K562 (cell line): ENCODE data around the gene CPED1. TPM values are rescaled to one million over a fixed set of nuclear protein-coding genes. Genes with fewer than 3 reads are reported as not detected.

Source experiments
- CAMTA2 ChIP-seq: fragments of 250-450 bp; sonication (Bioruptor Pico); conservative IDR thresholded peaks from 2 replicates; pipeline ENCODE4 v1.5.1; 2022
- EGR1 ChIP-seq: fragments of 450-650 bp; conservative IDR thresholded peaks from 2 replicates; pipeline ENCODE4 v1.6.1; 2017; ENCODE audit warnings: mild to moderate bottlenecking
- ETV5 ChIP-seq: sonication (generic); formaldehyde crosslinking; IDR thresholded peaks from 2 replicates; pipeline ENCODE4 v1.4.0; 2020; ENCODE audit warnings: low read depth, mild to moderate bottlenecking, missing genetic modification reagents
- HDAC6 ChIP-seq: IDR thresholded peaks from 2 replicates; pipeline ENCODE4 v1.6.1; 2012; ENCODE audit warnings: low read depth, mild to moderate bottlenecking, control low read depth, inconsistent platforms, low read length, moderate library complexity
- HEY1 ChIP-seq: fragments of 250-450 bp; sonication (Bioruptor Pico); IDR thresholded peaks from 2 replicates; pipeline ENCODE4 v1.5.0; 2020; ENCODE audit warnings: mild to moderate bottlenecking, moderate library complexity, borderline replicate concordance
- MXI1 ChIP-seq: IDR thresholded peaks from 2 replicates; pipeline ENCODE4 v1.6.1; 2011; ENCODE audit warnings: low read depth, mild to moderate bottlenecking, improper control_type of control experiment, low read length
- PHF20 ChIP-seq: fragments of 450-650 bp; IDR thresholded peaks from 2 replicates; pipeline ENCODE4 v1.6.1; 2018; ENCODE audit not compliant: partially characterized antibody
- RBBP5 ChIP-seq: fragments of 200-600 bp; sonication (generic); IDR thresholded peaks from 2 replicates; pipeline ENCODE4 v1.6.1; 2012; ENCODE audit warnings: borderline replicate concordance, mild to moderate bottlenecking, low read length, control low read depth, inconsistent platforms; ENCODE audit not compliant: insufficient read depth, poor library complexity, severe bottlenecking
- RFX5 ChIP-seq: IDR thresholded peaks from 2 replicates; pipeline ENCODE4 v1.6.1; 2011; ENCODE audit warnings: low read depth, mild to moderate bottlenecking, improper control_type of control experiment, low read length
- SMAD4 ChIP-seq: fragments of 250-450 bp; sonication (Bioruptor Pico); conservative IDR thresholded peaks from 2 replicates; pipeline ENCODE4 v1.8.0; 2021; ENCODE audit warnings: inconsistent platforms, mild to moderate bottlenecking, moderate library complexity
- TGIF2 ChIP-seq: sonication (generic); formaldehyde crosslinking; IDR thresholded peaks from 2 replicates; pipeline ENCODE4 v1.8.1; 2022; ENCODE audit warnings: mild to moderate bottlenecking, missing genetic modification reagents, moderate library complexity
- polyA plus RNA-seq, 8 experiments: library from polyadenylated mRNA; depleted of rRNA in 4 of 8; stranded (reverse) in 5 of 8; unstranded in 3 of 8; fragments of >200 nt; fragmentation: Nextera tagmentation in 2 of 8; fragmentation: Illumina TruSeq in 1 of 8; extraction: Ambion mirVana in 2 of 8; extraction: Trizol in 1 of 8; gene quantifications; 2 replicates each; pipeline versions ENCODE4 v1.2.1 to v1.2.3, GENCODE V29; 2011 to 2014; ENCODE audit warnings: inconsistent platforms in 1 of 8, missing spikeins in 1 of 8
- total RNA-seq, 7 experiments: library from RNA; depleted of rRNA in 6 of 7; stranded (reverse); fragments of >200 nt in 6 of 7; fragmentation: Illumina TruSeq in 2 of 7; extraction: Trizol in 2 of 7; gene quantifications; 2 replicates each; pipeline versions ENCODE4 v1.2.1 to v1.2.3, GENCODE V29; 2011 to 2021; ENCODE audit warnings: low replicate concordance in 1 of 7
- TF ChIP-seq, protein P1 (sequence below): IDR thresholded peaks from 3 replicates; pipeline ENCODE4 v1.6.1; 2011; ENCODE audit warnings: borderline replicate concordance, mild to moderate bottlenecking; ENCODE audit not compliant: insufficient read length, insufficient read depth
- TF ChIP-seq, protein P2 (sequence below): fragments of 250-450 bp; sonication (Bioruptor Pico); IDR thresholded peaks from 2 replicates; pipeline ENCODE4 v1.8.0; 2021; ENCODE audit warnings: mild to moderate bottlenecking, moderate library complexity
- TF ChIP-seq, protein P3 (sequence below): sonication (generic); formaldehyde crosslinking; IDR thresholded peaks from 2 replicates; pipeline ENCODE4 v1.4.0; 2020; ENCODE audit warnings: mild to moderate bottlenecking, missing genetic modification reagents
- TF ChIP-seq, protein P4 (sequence below): sonication (generic); formaldehyde crosslinking; IDR thresholded peaks from 2 replicates; pipeline ENCODE4 v1.8.1; 2023; ENCODE audit warnings: mild to moderate bottlenecking, missing genetic modification reagents
- TF ChIP-seq, protein P5 (sequence below): sonication (generic); formaldehyde crosslinking; IDR thresholded peaks from 2 replicates; pipeline ENCODE4 v1.8.0; 2022; ENCODE audit warnings: missing genetic modification reagents, mild to moderate bottlenecking, moderate library complexity, borderline replicate concordance

CPED1 gene
- total and polyA plus RNA-seq, 9 of the 15 experiments (the other 6 are each of a cell fraction or from before 2014, with no cell fraction given), result 195 to 393 (median 290) TPM

DNA sequence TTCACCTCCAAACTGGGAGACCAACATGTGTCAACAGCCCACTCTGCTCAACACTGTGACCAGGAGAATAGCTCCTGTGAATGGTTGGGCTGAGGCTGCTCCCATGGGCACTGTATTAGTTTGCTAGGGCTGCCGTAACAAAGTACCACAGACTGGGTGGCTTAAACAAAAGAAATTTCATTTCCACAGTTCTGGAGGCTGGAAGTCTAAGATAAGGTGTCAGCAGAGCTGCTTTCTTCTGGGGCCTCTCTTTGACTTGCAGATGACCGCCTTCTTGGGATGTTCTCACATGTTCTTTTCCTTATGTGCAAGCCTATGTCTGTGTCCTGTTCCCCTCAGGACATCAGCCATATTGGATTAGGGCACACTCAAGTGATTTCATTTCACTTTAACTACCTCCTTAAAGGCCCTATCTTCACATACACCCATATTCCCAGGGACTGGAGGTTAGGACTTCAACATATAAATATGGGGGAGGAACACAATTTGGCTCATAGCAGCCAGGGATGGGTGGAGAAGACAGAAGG is 90.3 kb downstream of the CPED1 start (continued):
- no peak for TF ChIP-seq RFX5
- TF ChIP-seq, protein P1, sequence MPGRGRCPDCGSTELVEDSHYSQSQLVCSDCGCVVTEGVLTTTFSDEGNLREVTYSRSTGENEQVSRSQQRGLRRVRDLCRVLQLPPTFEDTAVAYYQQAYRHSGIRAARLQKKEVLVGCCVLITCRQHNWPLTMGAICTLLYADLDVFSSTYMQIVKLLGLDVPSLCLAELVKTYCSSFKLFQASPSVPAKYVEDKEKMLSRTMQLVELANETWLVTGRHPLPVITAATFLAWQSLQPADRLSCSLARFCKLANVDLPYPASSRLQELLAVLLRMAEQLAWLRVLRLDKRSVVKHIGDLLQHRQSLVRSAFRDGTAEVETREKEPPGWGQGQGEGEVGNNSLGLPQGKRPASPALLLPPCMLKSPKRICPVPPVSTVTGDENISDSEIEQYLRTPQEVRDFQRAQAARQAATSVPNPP, result no peak
- TF ChIP-seq, protein P2, sequence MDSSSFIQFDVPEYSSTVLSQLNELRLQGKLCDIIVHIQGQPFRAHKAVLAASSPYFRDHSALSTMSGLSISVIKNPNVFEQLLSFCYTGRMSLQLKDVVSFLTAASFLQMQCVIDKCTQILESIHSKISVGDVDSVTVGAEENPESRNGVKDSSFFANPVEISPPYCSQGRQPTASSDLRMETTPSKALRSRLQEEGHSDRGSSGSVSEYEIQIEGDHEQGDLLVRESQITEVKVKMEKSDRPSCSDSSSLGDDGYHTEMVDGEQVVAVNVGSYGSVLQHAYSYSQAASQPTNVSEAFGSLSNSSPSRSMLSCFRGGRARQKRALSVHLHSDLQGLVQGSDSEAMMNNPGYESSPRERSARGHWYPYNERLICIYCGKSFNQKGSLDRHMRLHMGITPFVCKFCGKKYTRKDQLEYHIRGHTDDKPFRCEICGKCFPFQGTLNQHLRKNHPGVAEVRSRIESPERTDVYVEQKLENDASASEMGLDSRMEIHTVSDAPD (CRISPR knock-in tag), result no peak
- TF ChIP-seq PHF20, result no peak
- no peak for TF ChIP-seq EGR1
- TF ChIP-seq, protein P3, sequence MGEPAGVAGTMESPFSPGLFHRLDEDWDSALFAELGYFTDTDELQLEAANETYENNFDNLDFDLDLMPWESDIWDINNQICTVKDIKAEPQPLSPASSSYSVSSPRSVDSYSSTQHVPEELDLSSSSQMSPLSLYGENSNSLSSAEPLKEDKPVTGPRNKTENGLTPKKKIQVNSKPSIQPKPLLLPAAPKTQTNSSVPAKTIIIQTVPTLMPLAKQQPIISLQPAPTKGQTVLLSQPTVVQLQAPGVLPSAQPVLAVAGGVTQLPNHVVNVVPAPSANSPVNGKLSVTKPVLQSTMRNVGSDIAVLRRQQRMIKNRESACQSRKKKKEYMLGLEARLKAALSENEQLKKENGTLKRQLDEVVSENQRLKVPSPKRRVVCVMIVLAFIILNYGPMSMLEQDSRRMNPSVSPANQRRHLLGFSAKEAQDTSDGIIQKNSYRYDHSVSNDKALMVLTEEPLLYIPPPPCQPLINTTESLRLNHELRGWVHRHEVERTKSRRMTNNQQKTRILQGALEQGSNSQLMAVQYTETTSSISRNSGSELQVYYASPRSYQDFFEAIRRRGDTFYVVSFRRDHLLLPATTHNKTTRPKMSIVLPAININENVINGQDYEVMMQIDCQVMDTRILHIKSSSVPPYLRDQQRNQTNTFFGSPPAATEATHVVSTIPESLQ, result no peak; the same call in 1 of the 2 replicates
- TF ChIP-seq, protein P4, sequence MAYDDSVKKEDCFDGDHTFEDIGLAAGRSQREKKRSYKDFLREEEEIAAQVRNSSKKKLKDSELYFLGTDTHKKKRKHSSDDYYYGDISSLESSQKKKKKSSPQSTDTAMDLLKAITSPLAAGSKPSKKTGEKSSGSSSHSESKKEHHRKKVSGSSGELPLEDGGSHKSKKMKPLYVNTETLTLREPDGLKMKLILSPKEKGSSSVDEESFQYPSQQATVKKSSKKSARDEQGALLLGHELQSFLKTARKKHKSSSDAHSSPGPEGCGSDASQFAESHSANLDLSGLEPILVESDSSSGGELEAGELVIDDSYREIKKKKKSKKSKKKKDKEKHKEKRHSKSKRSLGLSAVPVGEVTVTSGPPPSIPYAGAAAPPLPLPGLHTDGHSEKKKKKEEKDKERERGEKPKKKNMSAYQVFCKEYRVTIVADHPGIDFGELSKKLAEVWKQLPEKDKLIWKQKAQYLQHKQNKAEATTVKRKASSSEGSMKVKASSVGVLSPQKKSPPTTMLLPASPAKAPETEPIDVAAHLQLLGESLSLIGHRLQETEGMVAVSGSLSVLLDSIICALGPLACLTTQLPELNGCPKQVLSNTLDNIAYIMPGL (CRISPR knock-in tag), result 0 out of 2 replicates have a peak, but pooled peaks have one; percentile 18
- no peak for TF ChIP-seq HEY1 (CRISPR knock-in tag)
- 0 out of 2 replicates have a peak, but pooled peaks have one; percentile 9 for TF ChIP-seq SMAD4 (CRISPR knock-in tag)
- TF ChIP-seq RBBP5, result peak; percentile 50
- TF ChIP-seq MXI1, result no peak
- no peak for TF ChIP-seq TGIF2 (CRISPR knock-in tag)
- TF ChIP-seq, protein P5, sequence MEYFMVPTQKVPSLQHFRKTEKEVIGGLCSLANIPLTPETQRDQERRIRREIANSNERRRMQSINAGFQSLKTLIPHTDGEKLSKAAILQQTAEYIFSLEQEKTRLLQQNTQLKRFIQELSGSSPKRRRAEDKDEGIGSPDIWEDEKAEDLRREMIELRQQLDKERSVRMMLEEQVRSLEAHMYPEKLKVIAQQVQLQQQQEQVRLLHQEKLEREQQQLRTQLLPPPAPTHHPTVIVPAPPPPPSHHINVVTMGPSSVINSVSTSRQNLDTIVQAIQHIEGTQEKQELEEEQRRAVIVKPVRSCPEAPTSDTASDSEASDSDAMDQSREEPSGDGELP (CRISPR knock-in tag), result no peak
- TF ChIP-seq HDAC6, result no peak
- peak; percentile 22; the same call in 1 of the 2 replicates for TF ChIP-seq ETV5 (CRISPR knock-in tag)
- TF ChIP-seq CAMTA2 (CRISPR knock-in tag), result no peak
